ENCODE measurements around the gene SMOC2.
"Not testable (repeated sequence)": the region's sequence is repeated elsewhere in the genome, so short reads cannot be mapped to it uniquely, and the experiment has no call there.

The SMOC2 gene

GRCh38 chr6:168538188-168538891 lies 97.4 kb downstream of the SMOC2 start:
- not testable (repeated sequence) for DNase-seq (ENCODE audit: low read depth)

DNA sequence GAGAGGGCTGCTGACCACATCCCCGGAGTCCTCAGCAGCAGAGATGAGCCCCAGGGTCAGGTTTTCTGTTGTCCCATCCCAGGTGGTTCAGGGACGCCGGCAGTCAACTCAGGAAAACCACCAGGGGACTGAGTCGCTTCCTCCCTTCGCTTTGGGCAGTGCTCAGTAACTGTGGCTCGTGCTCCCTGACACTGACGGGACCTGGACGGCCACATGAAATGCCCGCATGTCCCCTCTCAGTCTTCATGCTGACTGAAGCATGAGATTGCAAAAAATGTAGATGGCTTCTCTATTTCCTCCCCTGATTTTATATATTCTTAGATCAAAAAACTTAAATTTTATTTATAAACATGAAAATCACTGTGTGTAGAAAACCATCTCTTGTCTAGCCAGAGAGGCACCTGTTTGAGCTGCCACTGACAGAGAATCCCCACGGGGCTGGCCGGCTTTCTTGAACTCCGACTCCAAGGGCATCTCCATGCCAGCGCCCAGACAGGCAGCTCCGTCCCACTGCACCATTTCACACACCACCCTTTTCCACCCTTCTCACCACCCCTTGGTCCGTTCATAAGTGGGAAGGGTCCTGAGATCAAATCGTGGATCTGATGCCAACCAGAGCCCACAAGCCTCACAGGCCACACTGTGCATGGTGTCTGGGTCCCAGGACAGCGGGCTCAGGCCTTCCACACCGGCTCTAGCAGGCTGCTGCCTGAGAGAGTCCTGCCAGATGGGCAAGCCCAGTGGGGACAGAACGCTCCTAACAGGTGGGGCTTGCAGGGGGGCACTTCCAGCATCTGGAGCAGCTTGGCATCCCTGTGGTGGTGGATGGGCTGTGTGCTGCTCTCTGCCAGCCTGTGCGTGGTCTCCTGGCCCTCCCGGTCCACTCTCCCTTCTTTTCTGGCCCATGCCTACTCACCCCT lies 98.2 kb downstream of the SMOC2 start:
- no peak for DNase-seq (ENCODE audit: low read depth)

DNA sequence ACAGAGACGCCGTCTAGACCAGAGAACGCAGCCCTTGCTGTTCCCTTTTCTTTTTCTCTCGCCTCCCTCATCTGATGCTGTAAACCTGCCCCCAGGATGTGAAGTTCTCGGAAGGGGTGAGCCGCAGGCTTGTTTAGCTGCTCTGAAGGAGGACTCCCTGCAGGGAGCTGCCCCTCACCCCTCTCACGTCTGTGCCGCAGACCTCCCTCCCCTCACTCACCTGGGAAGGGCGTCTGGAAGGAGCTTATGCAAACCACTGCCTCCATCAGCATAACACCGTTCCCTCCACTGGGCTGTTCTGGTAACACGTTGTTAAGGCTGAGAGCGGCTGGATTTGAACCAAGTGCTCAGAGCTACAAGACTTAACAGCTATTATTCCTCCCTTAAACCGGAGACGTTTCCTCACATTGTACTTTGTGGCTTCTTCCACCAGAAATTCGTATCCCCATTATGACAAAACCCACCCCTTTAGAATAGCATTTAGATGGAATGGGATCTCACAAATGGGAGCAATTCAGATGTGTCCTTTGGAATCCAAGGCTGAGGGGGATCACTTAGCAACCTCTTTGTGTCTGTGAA lies 99.8 kb downstream of the SMOC2 start:
- DNase-seq (ENCODE audit: low read depth), result no peak

GRCh38 chr6:168541307-168541706 lies 100.3 kb downstream of the SMOC2 start:
- no peak for DNase-seq (ENCODE audit: low read depth)

DNA sequence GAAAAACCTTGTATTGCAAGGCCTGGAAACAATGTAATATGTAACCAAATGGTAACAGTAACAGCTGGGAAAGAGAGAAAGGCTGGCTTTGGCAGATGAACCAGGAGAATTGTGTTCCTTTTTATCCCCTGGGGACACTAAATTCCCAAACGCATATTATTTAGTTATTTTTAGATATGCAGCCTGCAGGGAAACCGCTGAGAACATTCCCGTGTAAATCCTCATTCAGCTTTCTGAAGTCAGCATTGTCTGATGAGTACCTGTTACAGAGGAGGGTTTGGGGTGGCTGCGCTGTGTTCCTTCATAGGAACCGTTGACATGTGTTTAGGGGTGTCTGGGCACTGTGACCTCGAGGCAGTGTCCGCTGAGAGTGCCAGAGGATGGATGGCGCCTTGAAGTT lies 101.3 kb downstream of the SMOC2 start:
- no peak for DNase-seq (ENCODE audit: low read depth)

DNA sequence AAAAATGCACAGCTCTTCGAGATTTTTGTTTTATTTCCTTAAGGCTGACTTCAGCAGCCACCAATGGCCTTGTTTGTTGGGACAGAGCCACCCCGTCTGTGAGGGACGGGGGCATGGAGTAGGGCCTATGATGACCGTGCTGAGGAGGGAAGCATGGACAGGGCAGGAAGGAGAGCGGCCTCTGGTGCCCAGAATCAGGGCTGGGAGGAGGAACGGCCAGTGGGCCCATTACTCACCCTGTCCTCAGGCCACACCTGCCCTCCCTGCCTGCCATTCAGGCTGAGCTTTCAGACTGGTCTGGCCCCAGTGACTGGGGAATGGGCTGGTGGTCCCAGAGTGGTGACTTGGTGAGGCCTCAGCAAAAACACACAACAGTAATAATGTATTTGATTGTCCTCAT lies 104.4 kb downstream of the SMOC2 start:
- DNase-seq (ENCODE audit: low read depth), result no peak

DNA sequence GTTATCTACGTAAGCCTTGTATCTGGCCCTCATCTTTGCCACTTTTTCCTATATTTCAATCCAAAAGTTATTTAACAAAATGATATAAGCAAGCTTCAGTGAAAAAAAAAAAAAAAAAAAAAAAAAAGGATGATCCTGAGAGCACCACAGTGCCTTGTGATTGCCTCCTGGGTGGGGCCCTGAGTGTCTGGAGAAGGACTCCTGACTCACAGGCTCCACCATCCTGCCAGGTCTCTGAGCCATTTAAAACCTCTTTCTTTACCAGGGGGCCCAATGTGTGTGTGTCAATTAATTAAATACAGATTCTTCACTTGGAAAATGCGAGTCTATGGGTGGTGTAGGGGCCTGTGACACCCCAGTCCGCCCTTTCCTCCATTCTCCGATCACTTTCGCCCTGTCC lies 105.2 kb downstream of the SMOC2 start:
- DNase-seq (ENCODE audit: low read depth), result no peak

DNA sequence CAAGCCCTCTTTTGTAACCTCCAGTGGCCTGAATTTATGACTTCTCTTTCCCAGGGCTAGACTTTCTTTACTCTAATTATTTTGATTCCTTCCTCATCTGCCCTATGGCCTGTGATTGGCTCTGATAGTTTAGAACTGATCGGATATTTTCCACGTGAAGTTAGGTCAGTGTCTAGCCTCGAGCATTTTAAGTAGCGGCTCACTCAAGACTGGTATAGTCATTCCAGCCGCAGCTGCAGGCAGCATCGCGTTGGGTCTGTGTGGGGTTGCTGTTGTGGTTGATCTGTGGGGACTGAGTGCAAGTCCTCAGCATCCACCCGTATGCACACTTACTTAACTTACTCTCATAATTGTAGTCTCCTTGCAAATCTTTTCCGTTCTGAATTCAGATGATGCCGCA lies 105.7 kb downstream of the SMOC2 start:
- DNase-seq (ENCODE audit: low read depth), result no peak

DNA sequence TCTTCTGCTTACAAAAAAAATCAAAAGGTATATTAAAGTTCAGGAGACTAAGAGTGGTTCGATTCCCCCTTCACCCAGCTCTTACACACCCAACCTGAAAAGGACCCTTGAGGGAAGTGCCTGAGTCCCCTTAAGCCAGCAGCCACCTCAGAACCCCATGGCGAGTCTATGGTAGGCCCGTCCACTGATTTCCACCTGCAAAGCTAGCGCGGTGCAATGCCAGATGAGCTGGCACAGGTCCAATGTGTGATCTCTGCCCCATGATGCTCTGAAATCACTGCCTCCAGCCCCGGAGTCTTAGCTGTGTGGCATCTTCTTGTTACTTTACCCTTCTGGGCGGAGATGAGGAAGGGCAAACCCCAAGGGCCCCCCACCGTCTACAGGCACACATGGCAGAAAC lies 109.3 kb downstream of the SMOC2 start:
- DNase-seq (ENCODE audit: low read depth), result no peak

DNA sequence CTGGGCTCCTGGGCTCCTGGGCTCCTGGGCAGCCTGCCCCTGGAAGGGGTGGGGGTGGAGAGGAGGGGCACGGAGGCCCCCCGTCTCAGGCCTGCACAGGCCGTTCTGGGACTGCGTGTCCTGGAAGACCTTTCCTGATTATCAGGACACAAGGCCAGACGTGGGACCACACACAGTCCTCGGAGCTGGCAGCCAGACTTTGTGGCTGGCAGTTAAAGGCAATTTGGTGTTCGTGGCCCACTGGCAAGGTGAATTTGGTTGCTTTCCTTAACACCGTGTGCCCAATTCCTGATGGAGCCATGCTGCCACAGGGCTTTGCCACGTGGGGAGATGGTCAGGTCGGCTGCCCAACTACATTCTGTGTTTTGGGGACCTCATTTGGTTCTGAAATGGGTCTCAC lies 113.5 kb downstream of the SMOC2 start:
- no peak for DNase-seq (ENCODE audit: low read depth)

DNA sequence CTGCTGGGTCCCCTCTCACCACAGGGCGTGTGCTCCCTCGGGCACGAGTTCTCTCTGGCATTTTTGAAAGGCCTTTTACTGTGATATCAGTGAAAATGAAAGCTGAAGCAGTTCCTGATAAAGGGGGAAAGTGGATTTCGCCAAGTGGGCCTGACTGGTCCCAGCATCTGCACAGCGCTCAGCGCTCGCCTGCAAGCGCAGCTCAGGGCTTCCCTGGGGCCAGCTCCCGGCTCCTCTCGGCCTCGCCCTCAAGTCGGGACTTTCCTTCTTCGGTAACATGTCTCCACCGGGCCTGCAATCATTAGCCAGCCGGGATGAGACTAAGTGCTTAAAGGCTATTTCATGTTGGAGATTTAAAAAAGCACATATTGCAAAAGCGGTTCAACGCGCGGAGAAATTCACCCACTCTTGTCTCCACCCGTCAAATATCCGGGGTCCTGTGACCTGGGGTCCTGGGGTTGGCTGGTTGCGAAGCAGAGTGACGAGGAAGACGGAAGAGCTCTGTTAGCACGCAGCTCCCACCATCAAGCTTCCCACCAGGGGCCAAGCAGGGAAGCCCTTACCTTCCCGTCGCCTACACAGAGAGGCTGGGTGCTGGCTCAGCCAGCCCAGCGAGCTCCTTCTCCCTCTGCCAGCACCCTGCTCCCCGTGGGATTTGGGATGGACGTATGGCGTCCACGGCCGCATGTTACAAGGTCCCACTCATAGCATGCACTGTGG lies 114.1 kb downstream of the SMOC2 start:
- DNase-seq (ENCODE audit: low read depth), result no peak

GRCh38 chr6:168555618-168556273 lies 114.8 kb downstream of the SMOC2 start:
- DNase-seq (ENCODE audit: low read depth), result no peak

DNA sequence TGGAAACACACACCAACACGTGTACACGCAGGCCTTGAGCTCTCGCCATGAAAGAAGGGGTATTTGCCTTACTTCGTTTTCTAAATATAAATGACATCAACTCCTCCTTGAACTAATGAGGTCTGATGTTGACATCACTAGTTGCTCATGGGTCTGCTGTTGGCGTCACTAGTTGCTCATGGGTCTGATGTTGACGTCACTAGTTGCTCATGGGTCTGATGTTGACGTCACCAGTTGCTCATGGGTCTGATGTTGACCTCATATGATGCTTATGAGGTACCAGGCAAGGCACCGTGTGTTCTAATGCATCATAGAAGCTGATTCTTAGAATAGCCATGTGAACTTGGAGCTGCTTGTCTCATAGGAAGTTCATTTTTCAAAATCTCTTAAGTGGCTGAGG lies 116.5 kb downstream of the SMOC2 start:
- DNase-seq (ENCODE audit: low read depth), result no peak

- no peak for DNase-seq (ENCODE audit: low read depth)
Observed at GRCh38 chr6:168558686-168559085, 117.7 kb downstream of the SMOC2 start.

GRCh38 chr6:168559574-168560098 lies 118.7 kb downstream of the SMOC2 start:
- DNase-seq (ENCODE audit: low read depth), result no peak

- no peak for DNase-seq (ENCODE audit: low read depth)
Observed at GRCh38 chr6:168560126-168560525, 119.1 kb downstream of the SMOC2 start.

- no peak for DNase-seq (ENCODE audit: low read depth)
Observed at GRCh38 chr6:168562576-168563151, 121.7 kb downstream of the SMOC2 start.

DNA sequence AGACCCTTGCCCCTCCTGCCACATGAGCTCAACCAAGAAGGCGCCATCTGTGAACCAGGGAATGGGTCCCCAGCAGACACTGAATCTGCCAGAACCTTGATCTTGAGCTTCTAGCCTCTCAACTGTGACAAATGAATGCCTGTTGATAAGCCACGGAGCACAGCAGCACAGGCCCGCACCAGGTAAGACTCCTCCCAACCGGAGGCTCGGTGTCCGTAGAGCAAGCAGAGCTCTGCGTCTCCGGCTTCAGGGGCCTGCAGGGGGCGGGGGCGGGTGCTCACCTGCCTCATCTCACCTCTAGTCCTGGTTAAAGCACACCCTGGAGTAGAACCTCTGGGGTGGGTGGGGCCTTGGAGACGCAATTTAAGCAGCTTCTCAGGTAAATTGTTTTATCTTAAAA lies 122.7 kb downstream of the SMOC2 start:
- no peak for DNase-seq (ENCODE audit: low read depth)

- DNase-seq (ENCODE audit: low read depth), result no peak
Observed at GRCh38 chr6:168565112-168565511, 124.1 kb downstream of the SMOC2 start.

GRCh38 chr6:168570211-168570610 lies 129.2 kb downstream of the SMOC2 start:
- DNase-seq (ENCODE audit: low read depth), result no peak

- no peak for DNase-seq (ENCODE audit: low read depth)
Observed at GRCh38 chr6:168571268-168571667, 130.3 kb downstream of the SMOC2 start.
